Measurements from ENCODE around the gene TSSK3.

Gene TSSK3

GRCh38 chr1:32400876-32401631 lies 38.7 kb downstream of the TSSK3 start:
- peak; percentile 69 for DNase-seq (ENCODE audit: low spot score)

DNA sequence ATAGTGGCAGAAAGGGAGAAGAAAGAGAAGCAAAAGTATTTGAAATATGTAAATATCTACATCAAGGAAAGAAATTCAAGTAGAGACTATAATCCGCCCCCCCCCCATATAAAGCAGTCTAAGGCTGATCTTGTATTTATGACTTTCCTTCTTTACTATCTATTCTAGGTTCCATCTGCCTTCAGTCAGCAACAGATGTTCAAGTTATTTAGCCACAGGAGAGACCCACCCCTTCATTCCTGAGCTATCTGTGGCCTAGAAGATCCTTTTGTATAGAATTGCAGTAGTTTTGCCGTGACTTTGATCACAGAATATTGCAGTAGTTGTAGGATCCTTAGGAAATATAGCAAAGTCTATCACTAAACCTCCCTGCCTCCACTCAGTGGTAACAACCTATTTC lies 42.6 kb downstream of the TSSK3 start:
- no peak for DNase-seq (ENCODE audit: low spot score)

- DNase-seq (ENCODE audit: low spot score), result no peak
Measured at GRCh38 chr1:32405672-32406467, 43.5 kb downstream of the TSSK3 start.

DNA sequence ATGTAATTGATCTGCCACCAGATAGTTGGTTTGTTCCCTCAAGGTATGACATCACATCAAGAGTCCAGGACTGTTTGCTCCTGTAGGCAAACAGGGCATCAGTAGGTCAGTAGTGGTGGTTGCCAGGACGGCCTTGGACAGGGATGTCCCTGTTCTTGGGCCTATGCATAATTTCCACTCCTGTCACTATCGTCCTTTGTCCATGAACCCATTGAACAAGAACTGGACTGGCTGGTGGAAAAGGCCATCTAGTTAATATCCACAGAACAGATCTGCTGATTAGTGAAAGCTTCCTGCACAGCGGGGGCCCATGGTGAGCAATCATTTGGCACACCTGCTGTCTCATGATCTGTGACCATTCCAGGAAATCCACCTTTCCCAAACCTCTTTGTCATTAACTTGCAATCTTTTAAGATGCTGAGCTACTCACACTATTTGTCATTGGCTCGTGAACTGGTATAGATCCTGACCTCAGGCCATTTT lies 44.3 kb downstream of the TSSK3 start:
- DNase-seq (ENCODE audit: low spot score), result no peak

- no peak for DNase-seq (ENCODE audit: low spot score)
Measured at GRCh38 chr1:32411261-32411660, 48.9 kb downstream of the TSSK3 start.

- peak; percentile 68 for DNase-seq (ENCODE audit: low spot score)
Measured at GRCh38 chr1:32413507-32414185, 51.3 kb downstream of the TSSK3 start.
